ENCODE measurements around the gene OTULIN.

DNA sequence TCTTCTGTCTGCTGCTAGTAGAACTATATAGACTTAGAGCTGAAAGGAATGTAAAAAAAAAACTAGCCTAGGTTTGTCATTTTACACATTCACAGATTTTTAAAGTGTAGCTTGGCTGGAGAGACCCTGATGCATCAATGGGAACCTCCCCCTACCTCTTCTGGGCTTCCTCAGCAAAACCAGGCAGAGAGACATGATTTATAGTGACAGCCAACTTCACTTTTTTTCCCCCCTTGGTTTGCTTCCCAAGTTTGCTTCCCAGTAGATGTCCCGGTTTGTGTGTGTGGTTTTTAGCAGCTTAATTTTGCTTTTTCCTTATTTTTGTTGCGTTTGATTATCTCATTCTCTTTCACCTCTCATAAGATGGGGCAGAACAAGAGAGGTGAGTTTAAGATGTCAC is 1.8 kb downstream of the OTULIN start:
- TF ChIP-seq, protein P1, sequence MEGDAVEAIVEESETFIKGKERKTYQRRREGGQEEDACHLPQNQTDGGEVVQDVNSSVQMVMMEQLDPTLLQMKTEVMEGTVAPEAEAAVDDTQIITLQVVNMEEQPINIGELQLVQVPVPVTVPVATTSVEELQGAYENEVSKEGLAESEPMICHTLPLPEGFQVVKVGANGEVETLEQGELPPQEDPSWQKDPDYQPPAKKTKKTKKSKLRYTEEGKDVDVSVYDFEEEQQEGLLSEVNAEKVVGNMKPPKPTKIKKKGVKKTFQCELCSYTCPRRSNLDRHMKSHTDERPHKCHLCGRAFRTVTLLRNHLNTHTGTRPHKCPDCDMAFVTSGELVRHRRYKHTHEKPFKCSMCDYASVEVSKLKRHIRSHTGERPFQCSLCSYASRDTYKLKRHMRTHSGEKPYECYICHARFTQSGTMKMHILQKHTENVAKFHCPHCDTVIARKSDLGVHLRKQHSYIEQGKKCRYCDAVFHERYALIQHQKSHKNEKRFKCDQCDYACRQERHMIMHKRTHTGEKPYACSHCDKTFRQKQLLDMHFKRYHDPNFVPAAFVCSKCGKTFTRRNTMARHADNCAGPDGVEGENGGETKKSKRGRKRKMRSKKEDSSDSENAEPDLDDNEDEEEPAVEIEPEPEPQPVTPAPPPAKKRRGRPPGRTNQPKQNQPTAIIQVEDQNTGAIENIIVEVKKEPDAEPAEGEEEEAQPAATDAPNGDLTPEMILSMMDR (IDR thresholded peaks at IDR 0.05; ENCODE audit: low read depth, low read length), result no peak
- no peak for TF ChIP-seq POLR2A (IDR thresholded peaks at IDR 0.05; ENCODE audit: extremely low read depth, insufficient read length)
